ENCODE data around the gene NELFA.

The NELFA gene

GRCh38 chr4:1948892-1949436, 59.8 kb downstream of the NELFA start:
- Histone ChIP-seq H3K9me3 (ENCODE audit: insufficient read depth, low read length) (no peaks in the 10 kb centered on the region), H3K27me3 (ENCODE audit: low read length) (no peaks in the 10 kb centered on the region), H3K9me2 (replicated peaks; ENCODE audit: insufficient read depth, low read length) (no peaks in the 10 kb centered on the region), H3K79me2 (ENCODE audit: insufficient read depth, low read length) (no peaks in the 10 kb centered on the region), H3K4me3 (ENCODE audit: insufficient read depth, low read length, poor library complexity, severe bottlenecking) (no peak overlapping the region), H3K27ac (ENCODE audit: low read depth, low read length) (no peak overlapping the region), H2AFZ (ENCODE audit: low read depth, low read length, severe bottlenecking) (no peak overlapping the region), H4K20me1 (ENCODE audit: low read depth, low read length) (no peaks in the 10 kb centered on the region), H3K36me3 (ENCODE audit: low read length) (0 out of 2 replicates have a peak, but pooled peaks cover 2% of the 10 kb centered on the region), H3K9ac (ENCODE audit: low read length) (no peak overlapping the region), H3F3A (ENCODE audit: insufficient read depth) (no peaks in the 10 kb centered on the region), H3K4me2 (ENCODE audit: low read depth, low read length, poor library complexity, severe bottlenecking) (no peak overlapping the region)
- no peak for TF ChIP-seq CTCF (IDR thresholded peaks at IDR 0.05; ENCODE audit: insufficient read depth, low read length, poor library complexity, severe bottlenecking)
- no peak for TF ChIP-seq EZH2phosphoT487 (conservative IDR thresholded peaks at IDR 0.05; ENCODE audit: low read length)

GRCh38 chr4:1948232-1948631, 60.5 kb downstream of the NELFA start:
- Histone ChIP-seq H3K9me3 (ENCODE audit: insufficient read depth, low read length) (no peaks in the 10 kb centered on the region), H3F3A (ENCODE audit: insufficient read depth) (no peaks in the 10 kb centered on the region), H2AFZ (ENCODE audit: low read depth, low read length, severe bottlenecking) (no peak overlapping the region), H3K9ac (ENCODE audit: low read length) (no peak overlapping the region), H3K27me3 (ENCODE audit: low read length) (no peaks in the 10 kb centered on the region), H3K79me2 (ENCODE audit: insufficient read depth, low read length) (peaks cover 3% of the 10 kb centered on the region; the same call in 1 of the 2 replicates), H4K20me1 (ENCODE audit: low read depth, low read length) (no peaks in the 10 kb centered on the region), H3K36me3 (ENCODE audit: low read length) (peaks cover 8% of the 10 kb centered on the region; the same call in 1 of the 2 replicates), H3K4me3 (ENCODE audit: insufficient read depth, low read length, poor library complexity, severe bottlenecking) (no peak overlapping the region), H3K27ac (ENCODE audit: low read depth, low read length) (no peak overlapping the region), H3K4me2 (ENCODE audit: low read depth, low read length, poor library complexity, severe bottlenecking) (no peak overlapping the region), H3K9me2 (replicated peaks; ENCODE audit: insufficient read depth, low read length) (no peaks in the 10 kb centered on the region)
- TF ChIP-seq EZH2phosphoT487 (conservative IDR thresholded peaks at IDR 0.05; ENCODE audit: low read length) = no peak
- TF ChIP-seq CTCF (IDR thresholded peaks at IDR 0.05; ENCODE audit: insufficient read depth, low read length, poor library complexity, severe bottlenecking) = no peak

GRCh38 chr4:1945912-1946311, 62.9 kb downstream of the NELFA start:
- Histone ChIP-seq H3K4me2 (ENCODE audit: low read depth, low read length, poor library complexity, severe bottlenecking) (no peak overlapping the region), H3K9me3 (ENCODE audit: insufficient read depth, low read length) (no peaks in the 10 kb centered on the region), H3K4me3 (ENCODE audit: insufficient read depth, low read length, poor library complexity, severe bottlenecking) (no peak overlapping the region), H4K20me1 (ENCODE audit: low read depth, low read length) (no peaks in the 10 kb centered on the region), H3K79me2 (ENCODE audit: insufficient read depth, low read length) (peaks cover 3% of the 10 kb centered on the region; the same call in 1 of the 2 replicates), H3F3A (ENCODE audit: insufficient read depth) (no peaks in the 10 kb centered on the region), H3K27ac (ENCODE audit: low read depth, low read length) (no peak overlapping the region), H3K27me3 (ENCODE audit: low read length) (no peaks in the 10 kb centered on the region), H3K9ac (ENCODE audit: low read length) (no peak overlapping the region), H2AFZ (ENCODE audit: low read depth, low read length, severe bottlenecking) (no peak overlapping the region), H3K9me2 (replicated peaks; ENCODE audit: insufficient read depth, low read length) (no peaks in the 10 kb centered on the region), H3K36me3 (ENCODE audit: low read length) (peaks cover 31% of the 10 kb centered on the region)
- no peak for TF ChIP-seq EZH2phosphoT487 (conservative IDR thresholded peaks at IDR 0.05; ENCODE audit: low read length)
- TF ChIP-seq CTCF (IDR thresholded peaks at IDR 0.05; ENCODE audit: insufficient read depth, low read length, poor library complexity, severe bottlenecking) = no peak

Measured in SU-DHL-6 (cell line).